SU-DHL-6 (cell line): ENCODE results near the gene GNAT2.

Source experiments
- H2AFZ ChIP-seq: fragments of 200-600 bp; sonication (generic); 2 replicates; pipeline ENCODE4 v1.6.1; 2014; ENCODE audit warnings: low read depth, mild to moderate bottlenecking, moderate library complexity, mixed read lengths, antibody characterized with exemption, low read length; ENCODE audit not compliant: severe bottlenecking
- H3F3A ChIP-seq: fragments of 200-600 bp; shearing (Covaris generic); 2 replicates; pipeline ENCODE4 v1.6.0; 2016; ENCODE audit warnings: antibody characterized with exemption, mild to moderate bottlenecking; ENCODE audit not compliant: insufficient read depth
- H3K27ac ChIP-seq: fragments of 200-600 bp; sonication (generic); 2 replicates; pipeline ENCODE4 v1.5.1; 2016; ENCODE audit warnings: low read depth, mild to moderate bottlenecking, low read length, moderate library complexity, mixed read lengths
- H3K27me3 ChIP-seq: fragments of 200-600 bp; sonication (generic), shearing (Covaris generic); 2 replicates; pipeline ENCODE4 v1.6.0; 2014; ENCODE audit warnings: mild to moderate bottlenecking, low read length
- H3K36me3 ChIP-seq: fragments of 200-600 bp; sonication (generic); 2 replicates; pipeline ENCODE4 v1.6.1; 2014; ENCODE audit warnings: mild to moderate bottlenecking, low read length, mixed read lengths
- H3K4me2 ChIP-seq: fragments of 300-600, 200-600 bp; shearing (Covaris generic), sonication (generic); 2 replicates; pipeline ENCODE4 v1.6.0; 2014; ENCODE audit warnings: low read length, low read depth, mild to moderate bottlenecking; ENCODE audit not compliant: poor library complexity, severe bottlenecking
- H3K4me3 ChIP-seq: fragments of 200-600 bp; sonication (generic); 2 replicates; pipeline ENCODE4 v1.5.1; 2014; ENCODE audit warnings: antibody characterized with exemption, low read length, mild to moderate bottlenecking, mixed read lengths; ENCODE audit not compliant: insufficient read depth, poor library complexity, severe bottlenecking
- H3K79me2 ChIP-seq: fragments of 200-600 bp; sonication (generic); 2 replicates; pipeline ENCODE4 v1.6.1; 2014; ENCODE audit warnings: mild to moderate bottlenecking, low read length, moderate library complexity; ENCODE audit not compliant: insufficient read depth
- H3K9ac ChIP-seq: fragments of 200-600 bp; sonication (generic); 2 replicates; pipeline ENCODE4 v1.7.0; 2014; ENCODE audit warnings: mild to moderate bottlenecking, low read length
- H3K9me2 ChIP-seq: fragments of 200-600 bp; sonication (generic); replicated peaks from 2 replicates; pipeline ENCODE4 v1.6.1; 2014; ENCODE audit warnings: low read length; ENCODE audit not compliant: insufficient read depth
- H3K9me3 ChIP-seq: fragments of 200-600 bp; sonication (generic); 2 replicates; pipeline ENCODE4 v1.6.1; 2014; ENCODE audit warnings: low read length, mixed read lengths; ENCODE audit not compliant: insufficient read depth
- H4K20me1 ChIP-seq: fragments of 200-600 bp; sonication (generic); 2 replicates; pipeline ENCODE4 v1.6.1; 2014; ENCODE audit warnings: low read depth, mild to moderate bottlenecking, antibody characterized with exemption, low read length, moderate library complexity, mixed read lengths
- CTCF ChIP-seq: fragments of 200-600 bp; sonication (generic); IDR thresholded peaks from one replicate; pipeline ENCODE4 v1.5.1; 2017; ENCODE audit warnings: antibody characterized with exemption, mild to moderate bottlenecking, low read length, moderate library complexity; ENCODE audit not compliant: insufficient read depth, poor library complexity, severe bottlenecking
- EZH2phosphoT487 ChIP-seq: fragments of 200-600 bp; sonication (generic), shearing (Covaris generic); conservative IDR thresholded peaks from 2 replicates; pipeline ENCODE4 v1.6.1; 2018; ENCODE audit warnings: mild to moderate bottlenecking, antibody characterized with exemption, low read length, moderate library complexity, mixed read lengths

The GNAT2 gene

GRCh38 chr1:109567877-109568672 is 51.3 kb downstream of the GNAT2 start:
- Histone ChIP-seq H3K9ac (no peak overlapping the region), H3K27me3 (no peaks in the 10 kb centered on the region), H2AFZ (no peak overlapping the region), H4K20me1 (peaks cover 9% of the 10 kb centered on the region), H3K4me3 (no peak overlapping the region), H3K27ac (no peak overlapping the region), H3K9me3 (no peaks in the 10 kb centered on the region), H3F3A (no peaks in the 10 kb centered on the region), H3K36me3 (no peaks in the 10 kb centered on the region), H3K79me2 (peaks cover 95% of the 10 kb centered on the region), H3K4me2 (no peak overlapping the region), H3K9me2 (no peaks in the 10 kb centered on the region)
- no peak for TF ChIP-seq EZH2phosphoT487
- no peak for TF ChIP-seq CTCF

GRCh38 chr1:109566982-109567381 is 52.4 kb downstream of the GNAT2 start:
- Histone ChIP-seq H3K79me2 (peaks cover 97% of the 10 kb centered on the region), H3K9ac (no peak overlapping the region), H3K4me2 (no peak overlapping the region), H2AFZ (no peak overlapping the region), H3K27ac (no peak overlapping the region), H4K20me1 (peaks cover 16% of the 10 kb centered on the region), H3K36me3 (no peaks in the 10 kb centered on the region), H3K9me3 (no peaks in the 10 kb centered on the region), H3K27me3 (no peaks in the 10 kb centered on the region), H3F3A (no peaks in the 10 kb centered on the region), H3K9me2 (no peaks in the 10 kb centered on the region), H3K4me3 (no peak overlapping the region)
- TF ChIP-seq EZH2phosphoT487, result no peak
- TF ChIP-seq CTCF, result no peak

GRCh38 chr1:109565241-109565640 is 54.2 kb downstream of the GNAT2 start:
- TF ChIP-seq CTCF (no peak), EZH2phosphoT487 (no peak)
- Histone ChIP-seq H3K9me2 (no peaks in the 10 kb centered on the region), H4K20me1 (peaks cover 22% of the 10 kb centered on the region), H2AFZ (no peak overlapping the region), H3F3A (no peaks in the 10 kb centered on the region), H3K9ac (no peak overlapping the region), H3K9me3 (no peaks in the 10 kb centered on the region), H3K4me3 (no peak overlapping the region), H3K27me3 (no peaks in the 10 kb centered on the region), H3K36me3 (no peaks in the 10 kb centered on the region), H3K4me2 (no peak overlapping the region), H3K27ac (no peak overlapping the region), H3K79me2 (peaks cover 100% of the 10 kb centered on the region)
